SW480 (cell line): ENCODE data around the gene SERPINE1.
A peak's percentile ranks its signal among the peaks of the same experiment; 100 is the strongest.

Source experiments
- DNase-seq: peaks from one replicate; pipeline ENCODE4 v3.0.0-alpha.2; 2016; ENCODE audit warnings: low spot score

Gene SERPINE1

DNA sequence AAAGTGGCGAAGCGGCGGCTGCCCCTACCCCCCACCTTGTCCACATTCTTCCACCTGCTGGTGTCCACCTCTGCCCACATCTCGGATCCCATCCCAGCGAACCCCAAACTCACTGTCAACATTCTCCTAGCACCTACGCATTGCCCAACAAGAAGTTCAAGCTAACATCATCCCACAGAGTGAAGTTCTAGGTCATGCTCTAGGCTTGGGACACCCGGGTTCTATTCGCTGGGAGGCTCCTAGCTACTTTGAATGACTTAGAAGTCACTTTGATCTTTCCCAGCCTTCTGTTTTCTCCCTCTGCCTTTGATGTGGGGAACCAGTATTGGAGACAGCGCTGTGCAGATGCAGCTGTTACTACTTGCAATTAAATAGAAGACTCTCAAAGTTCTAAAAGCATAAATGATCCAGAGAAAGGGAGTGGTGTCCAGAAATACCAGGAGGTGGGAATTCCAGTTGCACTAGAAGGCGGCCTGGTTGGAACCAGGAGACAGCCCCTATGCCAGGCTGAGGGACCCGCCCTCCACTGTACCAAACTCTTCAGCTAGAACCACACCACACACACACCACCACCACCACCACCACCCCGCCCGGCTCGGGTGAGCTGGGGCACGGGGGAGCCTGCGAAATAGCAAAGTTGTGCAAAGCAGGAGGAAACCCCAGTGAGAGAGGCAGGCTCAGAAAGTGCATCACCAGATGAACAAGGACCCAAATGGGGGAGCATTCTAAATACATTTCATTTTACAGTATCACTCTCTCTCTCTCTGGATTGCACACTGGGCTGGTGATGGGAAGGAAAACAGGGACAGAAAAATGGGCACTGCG, 43.9 kb downstream of the SERPINE1 start:
- DNase-seq, result peak; percentile 97

DNA sequence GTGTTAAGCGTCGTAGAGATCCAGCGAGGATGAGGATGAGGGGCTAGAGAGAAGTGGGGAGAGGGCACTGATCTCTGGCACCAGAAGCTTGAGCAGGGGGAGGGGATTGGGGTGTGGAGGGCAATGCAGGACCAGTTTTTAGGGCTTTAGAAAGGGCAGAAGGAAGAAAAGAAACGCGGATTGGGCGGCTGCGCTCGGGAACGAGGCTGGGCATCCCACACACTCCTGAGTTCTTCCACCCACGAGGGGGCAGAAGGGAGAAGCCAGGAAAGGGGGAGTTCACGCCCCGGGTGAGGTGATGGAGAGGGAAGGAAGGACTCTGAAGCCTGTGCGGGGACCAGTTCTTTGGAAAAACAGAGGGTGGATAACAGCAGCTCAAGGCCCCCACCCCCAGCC, 44.5 kb downstream of the SERPINE1 start:
- no peak for DNase-seq

DNA sequence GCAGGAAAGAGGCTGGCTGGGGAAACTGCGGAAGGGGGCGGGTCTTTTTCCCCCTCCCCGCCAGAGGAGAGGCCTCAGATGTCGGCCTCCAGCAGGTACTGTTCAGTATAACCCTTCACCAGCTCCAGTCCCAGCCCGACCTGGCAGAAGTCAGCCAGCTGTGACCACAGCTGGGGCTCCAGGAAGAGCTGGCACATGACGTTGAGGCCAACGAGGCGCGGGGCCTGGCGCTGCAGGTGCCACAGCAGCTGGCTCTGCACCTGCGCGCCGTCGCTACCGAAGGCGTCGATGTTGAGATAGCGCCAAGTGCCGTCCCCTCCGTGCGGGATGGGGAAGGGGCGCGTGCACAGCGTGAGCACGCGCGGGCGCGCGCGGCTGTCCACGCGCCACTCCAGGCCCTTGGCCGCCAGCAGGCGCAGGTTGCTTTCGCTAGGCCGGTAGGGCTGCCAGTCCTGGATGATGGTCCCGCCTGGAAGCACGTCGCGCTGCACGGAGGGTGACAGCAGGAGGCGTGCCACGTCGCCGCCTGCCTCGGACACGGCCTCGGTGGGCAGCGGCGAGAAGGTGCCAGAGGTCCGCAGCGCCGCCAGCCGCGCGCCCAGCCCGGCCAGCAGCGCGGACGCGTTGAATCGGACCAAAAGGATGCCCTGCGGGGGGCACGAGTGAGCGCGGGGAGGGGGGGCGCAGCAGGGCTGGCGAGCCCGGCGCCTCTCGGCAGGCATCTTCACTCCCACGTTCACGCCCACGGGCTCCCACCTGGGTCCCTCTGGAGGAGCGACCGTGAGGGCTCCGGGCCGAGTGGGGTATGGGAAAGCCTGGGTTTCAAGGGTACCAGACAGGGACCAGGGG, 45.3 kb downstream of the SERPINE1 start:
- peak; percentile 67 for DNase-seq

DNA sequence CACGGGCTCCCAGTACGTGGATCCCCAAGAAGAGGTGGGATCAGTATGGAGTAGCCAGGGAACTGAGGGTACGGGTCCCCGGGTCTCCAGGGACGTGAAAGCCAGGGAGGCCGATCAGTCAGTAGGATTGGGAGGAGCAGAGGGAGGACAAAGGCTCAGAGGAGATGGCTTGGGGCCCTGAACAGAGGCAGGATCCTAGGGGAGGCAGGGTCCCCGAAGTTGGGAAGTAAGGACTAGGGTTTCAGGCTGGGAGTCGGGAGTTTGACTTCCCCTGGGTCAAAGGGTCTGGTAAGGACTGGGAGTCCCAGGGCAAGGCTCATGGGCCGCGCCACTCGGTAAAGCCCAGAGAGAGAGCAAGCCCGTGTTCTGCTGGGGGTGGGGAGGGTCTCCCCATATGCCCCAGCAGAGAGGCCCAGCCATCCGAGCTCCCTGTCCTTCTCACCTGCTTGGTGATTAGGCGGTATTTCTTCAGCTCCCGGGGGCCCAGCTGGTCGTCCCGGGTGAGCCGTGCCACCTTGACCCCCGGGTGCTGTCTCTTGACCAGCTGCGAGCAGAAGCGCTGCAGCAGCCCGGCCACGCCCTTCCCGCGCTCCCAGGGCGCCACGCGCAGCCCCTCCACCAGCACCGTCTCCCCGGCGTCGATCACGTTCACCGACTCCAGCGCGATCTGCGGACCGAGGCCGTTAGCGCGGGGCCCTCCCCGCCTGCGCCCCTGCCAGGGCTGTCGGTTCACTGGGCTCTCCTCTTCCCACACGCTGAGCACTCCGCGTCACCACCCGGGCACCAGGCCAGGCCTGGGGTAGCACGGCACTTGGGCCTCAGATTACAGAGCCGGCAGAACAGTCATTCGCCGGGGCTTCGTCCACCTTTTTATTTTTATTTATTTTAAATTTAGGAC, 46.2 kb downstream of the SERPINE1 start:
- DNase-seq, result peak; percentile 80

DNA sequence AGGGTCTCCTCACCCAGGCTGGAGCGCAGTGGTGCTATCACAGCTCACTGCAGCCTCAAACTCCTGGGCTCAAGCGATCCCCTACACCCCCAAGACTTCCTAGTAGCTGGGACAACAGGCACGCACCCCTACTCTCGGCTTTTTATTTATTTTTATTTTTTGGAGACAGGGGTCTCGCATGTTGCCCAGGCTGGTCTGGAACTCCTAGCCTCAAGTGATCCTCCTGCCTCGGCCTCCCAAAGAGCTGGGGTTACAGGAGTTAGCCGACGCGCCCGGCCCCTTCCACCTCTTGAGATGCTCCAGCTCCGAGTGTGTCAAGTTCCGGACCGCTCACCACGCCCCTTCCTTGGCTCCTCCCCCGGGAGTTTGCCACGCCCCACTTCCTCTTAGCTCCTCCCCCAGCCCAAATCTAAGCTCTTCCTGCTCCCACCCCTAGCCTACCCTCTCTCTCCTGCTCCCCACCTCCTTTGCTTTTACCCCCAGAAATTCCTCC, 46.9 kb downstream of the SERPINE1 start:
- peak; percentile 58 for DNase-seq

DNA sequence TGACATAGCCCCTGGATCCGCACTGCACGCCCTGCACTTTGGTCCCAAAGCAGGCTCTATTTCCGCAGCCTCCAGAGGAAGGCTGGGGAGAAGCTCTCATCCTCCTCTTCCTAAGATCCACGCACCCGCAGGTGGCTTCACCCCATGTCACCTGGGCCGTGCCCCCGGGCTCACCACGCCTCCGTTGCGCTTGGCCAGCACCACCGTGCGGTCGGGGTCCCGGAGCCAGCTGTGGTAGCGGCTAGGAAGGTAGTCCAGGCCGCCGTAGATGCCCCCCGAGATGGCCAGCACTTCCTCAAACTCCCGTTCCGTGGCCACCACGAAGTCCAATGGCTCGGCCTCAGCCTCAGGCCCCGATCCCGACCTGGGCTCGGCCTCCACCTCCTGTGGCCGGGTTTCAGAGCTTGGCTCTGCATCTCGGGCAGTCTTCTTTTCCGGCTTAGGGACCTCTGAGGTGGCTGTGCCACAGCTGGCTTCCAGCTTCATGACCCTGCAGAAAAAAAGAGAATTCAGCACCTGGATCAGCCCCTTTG, 47.5 kb downstream of the SERPINE1 start:
- no peak for DNase-seq

DNA sequence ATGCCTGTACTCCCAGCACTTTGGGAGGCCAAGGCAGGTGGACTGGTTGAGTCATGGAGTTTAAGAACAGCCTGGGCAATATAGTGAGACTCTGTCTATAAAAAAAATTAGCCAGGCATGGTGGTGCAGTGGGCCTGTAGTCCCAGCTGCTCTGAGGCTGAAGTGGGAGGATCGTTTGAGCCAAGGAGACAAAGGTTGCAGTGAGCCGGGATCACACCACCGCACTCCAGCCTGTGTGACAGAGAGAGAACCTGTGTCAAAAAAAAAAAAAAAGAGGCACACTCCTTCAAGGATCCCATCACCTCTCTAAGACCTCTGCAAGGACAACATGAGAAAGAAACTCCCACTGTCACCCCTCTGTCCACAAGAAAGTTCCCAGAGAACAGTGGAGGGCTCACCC, 48.8 kb downstream of the SERPINE1 start:
- DNase-seq, result no peak

DNA sequence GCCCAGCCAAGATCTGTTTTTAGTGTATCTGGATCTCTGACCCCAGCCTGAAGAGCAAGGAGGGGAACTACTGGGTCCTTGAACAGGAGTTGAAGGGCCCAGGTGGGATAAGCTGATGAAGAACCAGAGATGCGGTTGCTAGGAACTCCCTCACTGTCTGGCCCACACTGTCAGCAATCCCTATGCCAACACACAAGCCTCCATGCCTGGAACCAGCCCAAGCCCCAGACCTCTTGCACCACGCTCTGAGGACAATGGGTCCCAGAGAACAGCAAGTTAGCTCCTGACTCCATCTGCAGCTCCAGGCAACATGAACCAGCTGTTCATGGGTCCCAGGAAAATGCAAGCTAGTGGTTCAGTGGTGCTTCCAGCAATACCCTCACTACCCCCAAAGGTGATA, 50.7 kb downstream of the SERPINE1 start:
- no peak for DNase-seq

DNA sequence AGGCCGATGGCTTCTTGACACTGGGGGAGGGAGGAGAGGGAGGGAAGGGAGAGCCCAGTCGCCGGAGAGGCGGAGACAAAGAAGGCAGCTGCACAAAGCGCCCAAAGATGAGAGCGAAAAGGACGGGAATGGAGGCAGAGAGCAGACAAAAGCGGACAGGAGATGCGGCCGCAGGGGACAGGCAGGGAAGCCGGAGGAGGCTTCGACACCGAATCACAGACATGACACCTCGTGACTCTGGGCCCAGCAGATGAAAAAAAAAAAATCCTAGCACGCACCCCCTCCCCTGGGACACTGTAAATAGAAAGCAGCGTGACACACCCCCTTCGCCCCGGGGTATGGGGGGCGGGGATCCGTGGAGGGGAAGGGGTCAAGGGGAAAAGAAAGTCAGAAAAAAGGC, 52.2 kb downstream of the SERPINE1 start:
- no peak for DNase-seq

DNA sequence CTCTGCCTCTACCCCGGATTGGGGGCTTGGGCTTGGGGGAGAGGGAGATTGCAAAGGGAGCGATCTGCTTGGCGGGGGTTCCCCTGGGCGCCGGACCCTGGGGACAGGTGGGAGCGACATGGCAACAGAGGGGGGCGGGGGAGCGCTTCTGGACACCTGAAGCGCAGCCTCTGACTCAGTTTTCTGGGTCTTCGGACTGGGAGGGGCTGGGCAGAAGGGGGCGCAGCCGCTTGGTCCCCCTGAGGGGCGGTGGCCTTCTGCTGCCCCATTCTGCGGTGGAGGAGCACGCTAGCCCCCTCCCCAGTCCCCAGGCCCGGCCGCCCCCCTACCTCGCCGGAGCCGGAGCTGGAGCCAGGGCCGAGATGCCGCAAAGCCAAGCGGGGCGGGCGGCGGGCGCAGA, 52.8 kb downstream of the SERPINE1 start:
- no peak for DNase-seq

DNA sequence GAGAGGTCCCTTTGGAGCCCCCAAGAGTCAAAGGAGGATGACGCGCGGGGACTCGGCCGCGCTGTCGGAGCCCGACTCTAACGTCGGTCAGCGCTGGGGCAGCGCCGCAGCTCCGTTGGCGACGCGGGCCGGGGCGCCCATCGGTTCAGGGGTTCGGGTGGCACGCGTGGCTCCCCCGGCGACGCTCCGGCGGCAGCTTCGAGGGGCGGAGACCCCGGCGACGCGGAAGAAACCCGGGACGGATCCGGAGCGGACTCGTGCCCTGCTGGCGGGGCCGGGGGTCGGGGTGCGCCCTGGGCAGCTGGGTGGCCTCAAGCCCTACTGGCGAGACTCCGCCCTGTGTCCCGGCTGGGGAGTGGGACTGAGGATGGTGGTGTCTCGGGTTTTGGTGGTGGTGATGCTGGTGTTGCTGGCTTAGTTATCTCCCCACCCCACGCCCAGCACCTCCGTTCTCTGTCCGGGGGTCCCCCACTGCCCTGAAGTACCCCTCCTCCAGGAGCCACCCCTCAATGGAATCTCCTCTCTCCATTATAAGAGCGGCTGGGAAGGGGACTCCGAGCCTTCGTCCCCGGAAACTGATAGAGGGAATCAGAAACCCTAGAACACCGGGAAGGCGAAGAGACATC, 53.3 kb downstream of the SERPINE1 start, which contains the start of gene NAT16:
NAT16 (minus strand) TSS at position 164 of the 626 bp plus-strand sequence. CDS start 5,486 bp downstream, outside the sequence.
- DNase-seq, result no peak

DNA sequence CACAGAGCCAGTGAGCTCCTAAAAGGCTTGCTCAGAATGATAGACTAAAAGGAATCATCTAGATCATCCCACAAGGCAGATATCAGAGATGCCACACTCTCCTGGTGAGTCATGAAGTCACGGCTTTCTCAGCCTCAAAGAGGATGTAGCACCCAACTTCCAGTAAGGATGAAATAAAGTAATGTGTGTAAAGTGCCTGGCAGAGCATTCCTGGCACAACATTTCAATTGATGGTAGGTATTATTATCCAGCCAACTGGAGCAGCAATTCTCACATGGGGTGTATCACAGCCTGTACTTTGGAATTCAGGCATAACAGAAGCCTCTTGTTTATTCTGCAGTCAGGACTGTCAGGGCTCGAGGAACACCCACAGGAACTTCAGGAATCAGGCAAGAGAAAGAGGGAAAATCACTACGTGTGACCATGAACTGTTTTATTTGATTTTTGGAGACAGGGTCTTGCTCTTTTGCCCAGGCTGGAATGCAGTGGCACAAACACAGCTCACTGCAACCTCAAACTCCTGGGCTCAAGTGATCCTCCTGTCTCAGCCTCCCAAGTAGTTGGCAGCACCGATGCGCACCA, 58.4 kb downstream of the SERPINE1 start:
- peak; percentile 85 for DNase-seq

DNA sequence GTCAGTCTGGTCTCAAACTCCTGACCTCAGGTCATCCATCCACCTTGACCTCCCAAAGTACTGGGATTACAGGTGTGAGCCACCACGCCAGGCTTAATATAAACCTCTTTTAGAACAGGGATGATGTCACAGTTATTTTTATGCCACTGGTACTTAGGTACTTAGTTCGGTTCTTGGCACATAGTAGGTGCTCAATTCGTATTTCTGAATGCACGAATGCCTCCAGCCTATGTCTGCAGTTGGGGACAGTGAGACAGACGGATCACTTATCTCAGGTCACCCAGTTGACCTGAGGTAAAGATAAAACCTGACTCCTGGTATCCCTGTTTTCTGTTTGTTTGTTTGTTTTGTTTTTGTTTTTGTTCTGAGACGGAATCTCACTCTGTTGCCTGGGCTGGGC, 59.3 kb downstream of the SERPINE1 start:
- no peak for DNase-seq

DNA sequence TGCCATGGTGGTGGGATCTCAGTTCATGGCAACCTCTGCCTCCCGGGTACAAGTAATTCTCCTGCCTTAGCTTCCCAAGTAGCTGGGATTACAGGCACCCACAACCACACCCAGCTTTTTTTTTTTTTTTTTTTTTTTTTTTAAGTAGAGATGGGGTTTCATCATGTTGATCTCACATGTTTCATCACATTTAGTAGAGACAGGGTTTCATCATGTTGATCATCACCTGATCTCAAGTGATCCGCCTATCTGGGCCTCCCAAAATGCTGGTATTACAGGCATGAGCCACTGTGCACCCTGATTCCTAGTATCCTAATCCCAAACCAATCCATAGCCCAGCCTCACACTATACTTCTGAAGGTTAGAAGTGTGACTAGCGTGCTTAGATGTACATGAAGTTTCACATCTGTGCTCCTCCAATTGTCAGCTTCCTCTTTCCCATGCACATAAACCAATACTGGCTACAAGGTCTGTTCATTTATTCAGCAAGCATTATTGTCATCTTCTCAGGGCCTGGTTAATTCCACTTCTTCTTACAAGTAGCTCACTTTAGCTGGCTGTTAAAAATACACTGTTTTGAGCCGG, 60.0 kb downstream of the SERPINE1 start:
- DNase-seq, result no peak
